Dendritic cell treated with granulocyte-macrophage colony-stimulating factor and Interleukin-4, amounts not matched to agents 40 ng/mL and 50 ng/mL, for 4 days (primary cell): ENCODE measurements around the gene WNT10A.

Experiments
- H3K27ac Mint-ChIP-seq: one replicate; pipeline ENCODE4 v1.8.0; 2022; ENCODE audit warnings: mild to moderate bottlenecking, mixed read lengths
- H3K27me3 Mint-ChIP-seq: one replicate; pipeline ENCODE4 v1.8.0; 2022; ENCODE audit warnings: mild to moderate bottlenecking, mixed read lengths
- H3K36me3 Mint-ChIP-seq: one replicate; pipeline ENCODE4 v1.8.0; 2022; ENCODE audit warnings: low read depth, mixed read lengths
- H3K4me1 Mint-ChIP-seq: one replicate; pipeline ENCODE4 v1.8.0; 2022; ENCODE audit warnings: low read depth, mixed read lengths
- H3K4me3 Mint-ChIP-seq: one replicate; pipeline ENCODE4 v1.8.0; 2022; ENCODE audit warnings: mild to moderate bottlenecking, moderate library complexity, mixed read lengths
- H3K9me3 Mint-ChIP-seq: one replicate; pipeline ENCODE4 v1.8.0; 2022; ENCODE audit warnings: mixed read lengths
- intact Hi-C: fragments of 100-400 bp; cut with micrococcal nuclease; formaldehyde crosslinking; loops from one replicate; pipeline ENCODE4 v1.15.0; 2022

WNT10A gene

DNA sequence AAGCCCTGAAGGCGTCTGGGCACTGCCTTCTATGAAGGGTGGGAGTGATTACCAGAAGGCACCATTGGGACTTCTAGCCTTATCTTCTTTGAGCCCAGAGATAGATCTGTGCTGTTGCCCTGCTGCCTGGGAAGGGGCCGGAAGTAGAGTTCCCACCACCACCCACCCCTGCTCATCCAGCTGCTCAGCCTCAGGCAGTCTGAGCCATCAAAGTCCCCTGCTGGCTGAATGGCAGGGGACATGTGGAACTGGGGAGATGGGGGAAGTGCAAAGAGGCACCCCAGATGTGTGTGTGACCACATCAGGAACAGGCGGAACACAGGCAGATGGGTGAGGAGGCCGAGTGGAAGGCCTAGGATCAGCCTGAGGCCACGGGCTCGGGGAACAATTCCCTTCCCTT lies 3.3 kb upstream of the WNT10A start:
- Mint-ChIP-seq H3K9me3 (no peaks in the 10 kb centered on the region), H3K27me3 (peaks cover 95% of the 10 kb centered on the region), H3K4me1 (peaks cover 36% of the 10 kb centered on the region), H3K27ac (no peak overlapping the region), H3K4me3 (no peak overlapping the region), H3K36me3 (no peaks in the 10 kb centered on the region)
- intact Hi-C loops, result no loop called here

DNA sequence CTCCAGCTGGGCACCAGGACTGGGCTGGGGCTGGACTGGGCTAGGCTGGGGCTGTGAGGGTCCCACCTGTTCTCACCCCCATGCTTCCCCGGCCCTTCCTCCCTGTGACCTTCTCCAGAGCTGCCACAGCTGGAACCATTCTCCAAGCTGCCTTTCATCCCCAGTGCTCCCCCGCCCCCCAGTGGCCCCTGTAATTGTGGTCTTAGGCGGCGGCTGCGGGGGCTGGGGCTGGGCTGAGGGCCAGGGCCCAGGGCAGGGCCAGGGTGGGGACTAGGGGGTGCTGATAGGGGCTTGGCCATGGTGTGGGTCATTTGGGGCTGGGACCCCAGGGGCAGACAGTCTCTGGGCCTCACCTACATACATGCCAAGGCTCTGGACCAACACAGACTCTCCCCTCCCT lies 2.8 kb upstream of the WNT10A start:
- Mint-ChIP-seq H3K4me1 (peaks cover 33% of the 10 kb centered on the region), H3K27me3 (peaks cover 95% of the 10 kb centered on the region), H3K9me3 (no peaks in the 10 kb centered on the region), H3K4me3 (no peak overlapping the region), H3K27ac (no peak overlapping the region), H3K36me3 (no peaks in the 10 kb centered on the region)
- intact Hi-C loops, result no loop called here

DNA sequence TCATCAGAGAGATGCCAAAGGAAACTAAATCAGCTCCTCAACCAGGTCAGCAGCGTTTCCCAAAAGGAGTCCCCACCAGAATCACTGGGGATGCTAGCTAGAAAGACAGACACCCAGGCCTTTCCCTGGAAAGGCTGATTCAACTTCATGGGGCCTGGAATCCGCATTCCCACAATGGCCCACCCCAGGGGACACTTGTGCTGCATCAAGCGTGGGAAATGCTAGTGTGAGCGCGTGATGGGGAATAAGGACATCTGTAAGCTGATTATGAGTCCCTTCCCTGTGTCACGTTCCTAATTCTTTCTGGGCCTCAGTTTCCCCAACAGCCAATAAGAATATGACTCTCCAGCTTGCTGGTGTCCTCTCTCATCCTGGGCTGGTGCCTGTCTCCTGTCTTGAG lies 2.2 kb upstream of the WNT10A start:
- no peaks in the 10 kb centered on the region for H3K36me3 Mint-ChIP-seq
- H3K4me1 Mint-ChIP-seq, result peaks cover 28% of the 10 kb centered on the region
- no peak overlapping the region for H3K4me3 Mint-ChIP-seq
- H3K27me3 Mint-ChIP-seq, result peaks cover 93% of the 10 kb centered on the region
- H3K27ac Mint-ChIP-seq, result no peak overlapping the region
- no peaks in the 10 kb centered on the region for H3K9me3 Mint-ChIP-seq
- intact Hi-C loops, result no loop called here

DNA sequence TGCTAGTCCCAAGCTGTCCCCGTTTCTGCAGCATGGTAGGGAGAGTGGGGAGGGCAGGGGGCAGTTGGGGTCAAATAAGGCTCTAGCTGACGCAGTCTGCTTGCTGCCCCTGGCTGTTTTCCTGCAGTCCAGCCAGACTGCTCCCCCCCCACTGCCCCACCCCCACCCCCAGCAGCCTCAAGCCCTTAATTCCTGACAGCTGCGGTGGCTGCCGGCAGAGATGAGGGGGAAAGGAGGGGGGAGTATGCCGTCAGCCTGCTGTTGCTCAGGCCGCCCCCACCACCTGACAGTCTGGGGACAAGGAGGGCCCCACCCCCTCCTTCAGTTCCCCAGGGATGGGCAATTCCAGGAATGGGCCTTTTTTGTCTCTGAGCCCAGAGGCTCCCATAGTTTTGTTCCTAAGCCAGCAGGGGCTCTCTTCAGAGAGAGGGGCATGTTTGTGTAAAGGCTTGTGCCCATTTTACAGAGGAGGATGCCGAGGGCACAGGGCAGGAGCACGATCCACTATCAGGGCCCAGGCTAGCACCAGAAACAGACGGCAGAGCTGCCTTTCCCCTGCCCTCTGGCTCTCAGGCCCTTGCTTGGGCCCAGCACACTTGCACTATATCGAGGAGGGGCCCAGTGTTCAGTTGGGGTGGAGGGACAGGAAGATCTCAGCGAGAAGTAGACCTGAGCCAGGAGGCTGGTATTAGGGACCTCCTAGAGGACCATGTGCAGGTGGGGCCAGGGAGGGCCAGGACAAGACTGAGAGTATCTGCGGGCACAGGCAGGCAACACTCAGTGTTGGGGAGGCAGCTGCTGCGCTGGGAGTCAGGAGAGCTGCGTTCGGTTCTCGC lies 1.5 kb upstream of the WNT10A start:
- H3K4me3 Mint-ChIP-seq, result no peak overlapping the region
- H3K36me3 Mint-ChIP-seq, result no peaks in the 10 kb centered on the region
- intact Hi-C loops, result no loop called here
- H3K27ac Mint-ChIP-seq, result no peak overlapping the region
- H3K9me3 Mint-ChIP-seq, result no peaks in the 10 kb centered on the region
- H3K4me1 Mint-ChIP-seq, result peaks cover 28% of the 10 kb centered on the region
- peaks cover 92% of the 10 kb centered on the region for H3K27me3 Mint-ChIP-seq

DNA sequence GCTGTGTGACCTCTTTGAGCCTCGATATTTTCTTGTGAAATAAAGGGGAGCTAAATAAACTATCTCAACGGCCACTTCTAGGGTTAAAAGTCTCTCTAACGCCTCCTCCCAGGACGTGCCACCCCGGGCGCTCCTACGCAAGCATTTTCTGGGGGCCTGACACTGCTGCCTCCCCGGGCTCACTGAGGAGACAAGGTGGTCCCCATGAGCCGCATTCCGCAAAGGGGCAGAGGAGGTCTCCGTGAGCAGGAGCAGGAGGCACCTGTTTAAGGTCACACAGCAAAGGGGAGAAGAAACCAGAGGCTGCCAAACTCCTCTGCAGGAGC lies 913 bp upstream of the WNT10A start:
- H3K4me3 Mint-ChIP-seq, result no peak overlapping the region
- H3K9me3 Mint-ChIP-seq, result no peaks in the 10 kb centered on the region
- intact Hi-C loops, result no loop called here
- no peaks in the 10 kb centered on the region for H3K36me3 Mint-ChIP-seq
- H3K4me1 Mint-ChIP-seq, result peaks cover 28% of the 10 kb centered on the region
- H3K27ac Mint-ChIP-seq, result no peak overlapping the region
- H3K27me3 Mint-ChIP-seq, result peaks cover 92% of the 10 kb centered on the region

DNA sequence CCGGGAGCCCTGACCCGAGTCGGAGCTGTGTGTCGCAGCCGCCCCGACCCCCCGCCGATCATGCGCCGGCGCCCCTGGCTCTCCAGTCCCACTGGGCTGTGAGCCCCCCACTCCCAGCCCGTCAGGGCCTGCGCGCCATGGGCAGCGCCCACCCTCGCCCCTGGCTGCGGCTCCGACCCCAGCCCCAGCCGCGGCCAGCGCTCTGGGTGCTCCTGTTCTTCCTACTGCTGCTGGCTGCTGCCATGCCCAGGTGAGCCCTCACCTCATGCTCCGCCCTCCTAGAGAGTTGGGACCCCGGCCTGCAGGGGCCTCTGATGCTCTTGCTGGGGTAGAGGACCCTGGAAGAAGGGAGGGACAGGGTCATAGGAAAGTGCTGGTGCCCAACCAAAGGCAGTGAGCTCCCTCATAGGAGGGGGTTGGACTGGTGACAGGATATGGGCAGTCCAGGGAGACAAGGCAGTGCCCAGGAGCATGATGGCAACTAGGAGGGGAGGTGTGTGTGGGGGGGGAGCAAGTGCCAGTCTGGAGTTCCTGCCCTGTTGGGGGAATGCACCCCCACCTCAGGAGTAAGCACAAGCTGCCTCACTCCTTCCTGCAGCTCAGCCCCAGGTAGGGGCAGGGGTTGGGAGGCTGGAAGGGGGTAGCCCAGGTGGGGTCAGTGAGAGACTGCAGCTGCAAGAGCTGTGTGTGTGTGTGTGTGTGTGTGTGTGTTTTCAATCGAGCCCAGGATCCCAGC lies 375 bp downstream of the WNT10A start:
- peaks cover 28% of the 10 kb centered on the region for H3K4me1 Mint-ChIP-seq
- H3K36me3 Mint-ChIP-seq, result no peaks in the 10 kb centered on the region
- H3K4me3 Mint-ChIP-seq, result no peak overlapping the region
- H3K9me3 Mint-ChIP-seq, result no peaks in the 10 kb centered on the region
- no peak overlapping the region for H3K27ac Mint-ChIP-seq
- intact Hi-C loops, result no loop called here
- H3K27me3 Mint-ChIP-seq, result peaks cover 93% of the 10 kb centered on the region

DNA sequence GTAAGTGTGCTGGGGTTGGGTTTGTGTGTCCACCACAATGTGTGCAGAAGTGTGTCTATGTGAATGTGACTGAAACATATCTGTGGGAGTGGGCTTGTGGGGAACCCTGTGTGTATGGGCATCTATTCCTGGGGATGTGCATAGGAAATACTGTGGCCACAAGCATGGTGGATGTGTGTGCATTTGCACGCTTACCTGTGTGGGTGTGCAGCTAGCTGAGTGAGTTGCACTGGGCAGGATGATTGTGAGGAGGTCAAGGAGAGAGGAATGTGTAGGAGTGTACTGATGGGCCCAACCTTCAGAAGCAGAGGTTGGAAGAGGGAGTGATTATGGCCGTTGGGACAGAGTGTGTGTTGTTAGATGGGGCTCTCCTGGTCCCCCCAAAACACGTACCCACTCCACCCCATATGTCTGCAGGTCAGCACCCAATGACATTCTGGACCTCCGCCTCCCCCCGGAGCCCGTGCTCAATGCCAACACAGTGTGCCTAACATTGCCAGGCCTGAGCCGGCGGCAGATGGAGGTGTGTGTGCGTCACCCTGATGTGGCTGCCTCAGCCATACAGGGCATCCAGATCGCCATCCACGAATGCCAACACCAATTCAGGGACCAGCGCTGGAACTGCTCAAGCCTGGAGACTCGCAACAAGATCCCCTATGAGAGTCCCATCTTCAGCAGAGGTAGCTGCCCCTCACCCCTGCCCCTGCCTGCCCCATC lies 1.2 kb downstream of the WNT10A start:
- Mint-ChIP-seq H3K36me3 (no peaks in the 10 kb centered on the region), H3K9me3 (no peaks in the 10 kb centered on the region), H3K4me1 (peaks cover 24% of the 10 kb centered on the region), H3K27me3 (peaks cover 92% of the 10 kb centered on the region), H3K27ac (no peak overlapping the region), H3K4me3 (no peak overlapping the region)
- intact Hi-C loops, result no loop called here

DNA sequence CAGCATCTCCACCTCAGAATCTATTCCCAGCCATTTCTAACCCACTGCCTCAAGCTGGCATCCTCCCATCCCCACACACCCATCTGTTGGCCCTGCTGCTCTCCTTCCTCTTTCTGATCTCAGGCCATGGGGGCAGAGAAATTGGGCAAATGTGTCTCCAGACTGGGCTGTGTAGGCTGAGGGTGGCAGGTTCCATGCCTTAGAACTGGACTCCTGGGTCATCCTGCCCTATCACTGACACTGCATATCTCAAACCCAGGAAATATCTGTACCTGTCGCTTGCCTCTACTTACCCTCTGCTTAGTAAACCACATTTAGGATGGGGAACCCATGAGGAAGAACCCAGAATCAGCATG lies 1.8 kb downstream of the WNT10A start:
- Mint-ChIP-seq H3K27me3 (peaks cover 92% of the 10 kb centered on the region), H3K36me3 (no peaks in the 10 kb centered on the region), H3K9me3 (no peaks in the 10 kb centered on the region), H3K4me1 (peaks cover 24% of the 10 kb centered on the region), H3K27ac (no peak overlapping the region), H3K4me3 (no peak overlapping the region)
- intact Hi-C loops, result no loop called here

DNA sequence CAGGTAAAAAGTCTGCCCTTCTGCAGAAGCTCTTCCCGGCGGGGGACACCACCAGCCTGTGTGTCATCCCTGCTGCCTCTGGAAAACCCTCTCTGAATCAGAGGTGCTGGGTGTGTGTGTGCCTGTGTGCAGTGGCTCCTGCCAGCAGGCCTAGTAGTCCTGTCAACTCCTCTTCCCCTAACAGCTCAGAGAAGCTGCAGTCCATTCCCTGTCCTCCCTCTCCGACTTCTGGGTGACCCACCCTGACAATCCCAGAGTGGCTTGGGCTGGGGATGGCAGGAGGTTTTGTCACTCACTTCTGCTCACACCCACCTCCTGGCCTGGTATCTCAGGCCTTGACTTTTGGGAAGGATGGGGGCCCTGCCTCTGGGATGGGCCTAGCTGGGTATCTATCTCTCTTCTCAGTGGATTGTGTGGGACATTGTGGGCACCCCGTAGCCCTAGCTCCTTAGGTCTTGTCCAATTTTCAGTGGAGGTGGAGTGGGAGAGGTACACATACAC lies 2.3 kb downstream of the WNT10A start:
- no peak overlapping the region for H3K4me3 Mint-ChIP-seq
- H3K27ac Mint-ChIP-seq, result no peak overlapping the region
- no peaks in the 10 kb centered on the region for H3K9me3 Mint-ChIP-seq
- no peaks in the 10 kb centered on the region for H3K36me3 Mint-ChIP-seq
- intact Hi-C loops, result no loop called here
- H3K27me3 Mint-ChIP-seq, result peaks cover 90% of the 10 kb centered on the region
- peaks cover 24% of the 10 kb centered on the region for H3K4me1 Mint-ChIP-seq

DNA sequence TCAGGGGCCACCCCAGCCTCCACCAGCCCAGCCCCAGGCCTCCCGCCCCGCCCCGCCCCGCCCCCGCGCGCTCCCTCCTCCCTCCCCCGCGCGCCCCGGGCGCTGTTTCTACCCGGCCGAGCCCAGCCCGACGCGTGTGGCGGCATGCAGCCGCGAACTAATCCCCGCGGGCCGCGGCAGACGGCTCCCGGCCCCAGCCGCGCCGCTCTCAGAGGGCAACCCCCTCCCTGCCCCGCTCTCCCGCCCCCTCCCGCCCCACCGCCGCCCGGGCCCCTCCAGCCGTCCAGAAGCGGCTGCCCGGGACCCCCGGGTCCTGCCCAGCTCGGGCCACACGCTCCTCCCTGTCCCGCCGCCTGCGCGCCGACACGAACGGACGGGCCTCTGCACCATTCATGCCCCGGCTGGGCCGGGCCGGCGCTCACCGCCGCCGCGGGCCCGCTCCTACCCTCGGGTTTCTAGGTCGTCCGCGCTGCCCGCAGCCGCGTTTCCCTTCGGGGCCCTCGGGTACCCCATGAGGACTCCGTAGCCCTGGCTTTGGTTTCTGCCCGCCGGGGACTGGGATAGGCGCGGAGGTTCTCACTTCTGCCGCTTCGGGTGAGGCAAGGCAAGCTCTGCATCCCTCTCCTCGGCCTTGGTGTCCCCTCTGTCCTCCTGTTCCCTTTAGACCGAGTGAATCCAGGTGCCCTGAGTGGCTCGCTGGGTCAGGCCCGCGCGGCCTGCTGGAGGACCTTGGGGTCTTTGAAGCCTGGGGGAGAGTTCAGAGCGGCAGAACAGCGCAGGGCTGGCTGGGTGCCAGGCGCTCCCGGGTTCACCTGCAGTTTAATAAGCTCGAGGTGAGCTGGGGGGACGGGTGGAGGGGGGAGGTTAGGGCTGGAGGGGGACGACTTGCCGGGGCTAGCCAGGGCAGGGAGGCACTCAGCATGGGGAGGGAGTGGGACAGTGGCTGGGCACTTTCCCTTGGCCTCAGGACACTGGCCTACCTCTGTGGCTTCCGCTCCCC lies 3.1 kb downstream of the WNT10A start:
- no peaks in the 10 kb centered on the region for H3K36me3 Mint-ChIP-seq
- peak overlapping the region; percentile 0 for H3K4me3 Mint-ChIP-seq
- intact Hi-C loops, result no loop called here
- no peak overlapping the region for H3K27ac Mint-ChIP-seq
- H3K4me1 Mint-ChIP-seq, result peaks cover 24% of the 10 kb centered on the region
- peaks cover 88% of the 10 kb centered on the region for H3K27me3 Mint-ChIP-seq
- no peaks in the 10 kb centered on the region for H3K9me3 Mint-ChIP-seq

DNA sequence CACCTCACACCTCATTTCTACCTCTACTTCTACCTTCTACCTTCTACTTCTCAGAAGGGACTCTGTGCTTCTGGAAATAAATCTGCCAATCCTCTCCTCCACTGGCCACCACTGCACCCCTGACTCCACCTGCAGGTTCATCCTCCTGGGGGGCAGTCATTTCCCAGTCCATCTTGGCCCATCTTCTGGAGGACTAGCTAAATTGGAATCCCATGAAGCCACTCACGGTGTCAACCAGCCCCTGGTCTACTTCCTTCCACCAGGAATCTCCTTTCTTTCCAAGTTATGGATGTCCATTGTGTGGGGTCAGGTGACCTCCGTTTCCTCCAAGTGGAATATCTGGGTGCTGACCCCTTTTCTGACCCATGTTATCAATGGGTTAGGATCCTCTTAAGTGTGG lies 3.9 kb downstream of the WNT10A start:
- intact Hi-C loops, result no loop called here
- Mint-ChIP-seq H3K4me1 (peaks cover 20% of the 10 kb centered on the region), H3K9me3 (no peaks in the 10 kb centered on the region), H3K36me3 (no peaks in the 10 kb centered on the region), H3K27me3 (peaks cover 83% of the 10 kb centered on the region), H3K4me3 (no peak overlapping the region), H3K27ac (no peak overlapping the region)

DNA sequence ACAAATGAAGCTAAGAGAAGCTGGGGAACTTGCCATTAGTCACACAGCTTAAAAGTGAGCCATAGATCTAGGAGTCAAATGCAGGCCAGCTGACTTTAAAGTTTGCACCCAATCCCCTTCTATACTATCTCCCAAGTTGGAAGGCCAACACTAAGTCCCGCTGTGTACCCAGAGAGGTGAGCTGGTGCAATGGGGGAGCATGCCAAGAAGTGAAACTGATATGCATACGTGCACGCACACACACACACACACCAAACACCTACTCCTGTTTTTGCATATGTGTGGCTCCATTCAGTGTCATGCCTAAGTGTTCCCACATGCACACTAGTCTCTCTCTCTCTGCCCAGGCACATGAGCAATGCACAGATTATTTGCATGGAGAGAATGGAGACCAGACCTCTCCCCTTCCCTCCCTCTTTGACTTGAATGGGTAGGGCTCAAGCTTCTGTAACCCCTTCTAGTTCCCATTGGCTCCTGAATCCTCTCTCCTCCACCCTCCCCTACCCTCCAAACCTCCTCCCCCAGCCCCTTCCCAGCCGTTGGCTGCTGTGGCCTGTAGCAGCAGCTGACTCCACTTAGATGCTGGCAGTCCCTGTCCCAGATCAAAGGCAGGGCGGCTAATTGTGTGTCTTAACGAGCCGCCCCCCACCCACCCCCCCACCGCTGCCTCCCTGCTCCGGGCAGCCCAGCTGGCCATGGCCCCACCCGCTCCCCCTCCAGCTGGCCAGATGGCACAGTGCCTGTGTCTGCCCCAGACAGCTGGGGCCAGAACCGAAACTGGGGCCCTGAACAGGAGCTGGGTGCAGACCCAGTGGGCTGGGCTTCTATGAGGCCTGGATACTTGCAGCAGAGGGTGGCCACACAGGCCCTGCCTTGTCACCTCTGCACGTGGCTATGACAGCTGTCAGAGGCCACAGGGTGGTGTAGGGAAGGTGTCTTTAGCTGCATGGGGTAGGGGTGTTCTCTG lies 5.6 kb downstream of the WNT10A start:
- H3K4me1 Mint-ChIP-seq, result peaks cover 11% of the 10 kb centered on the region
- H3K4me3 Mint-ChIP-seq, result no peak overlapping the region
- peaks cover 81% of the 10 kb centered on the region for H3K27me3 Mint-ChIP-seq
- intact Hi-C loops, result no loop called here
- no peaks in the 10 kb centered on the region for H3K36me3 Mint-ChIP-seq
- H3K9me3 Mint-ChIP-seq, result no peaks in the 10 kb centered on the region
- H3K27ac Mint-ChIP-seq, result no peak overlapping the region
